ENCODE measurements around the gene UPF2. TPM values are rescaled to one million over a fixed set of nuclear protein-coding genes. Genes with fewer than 3 reads are reported as not detected.

Gene UPF2
- total RNA-seq, 1 donor from 2014 or later: 17.3 TPM

DNA sequence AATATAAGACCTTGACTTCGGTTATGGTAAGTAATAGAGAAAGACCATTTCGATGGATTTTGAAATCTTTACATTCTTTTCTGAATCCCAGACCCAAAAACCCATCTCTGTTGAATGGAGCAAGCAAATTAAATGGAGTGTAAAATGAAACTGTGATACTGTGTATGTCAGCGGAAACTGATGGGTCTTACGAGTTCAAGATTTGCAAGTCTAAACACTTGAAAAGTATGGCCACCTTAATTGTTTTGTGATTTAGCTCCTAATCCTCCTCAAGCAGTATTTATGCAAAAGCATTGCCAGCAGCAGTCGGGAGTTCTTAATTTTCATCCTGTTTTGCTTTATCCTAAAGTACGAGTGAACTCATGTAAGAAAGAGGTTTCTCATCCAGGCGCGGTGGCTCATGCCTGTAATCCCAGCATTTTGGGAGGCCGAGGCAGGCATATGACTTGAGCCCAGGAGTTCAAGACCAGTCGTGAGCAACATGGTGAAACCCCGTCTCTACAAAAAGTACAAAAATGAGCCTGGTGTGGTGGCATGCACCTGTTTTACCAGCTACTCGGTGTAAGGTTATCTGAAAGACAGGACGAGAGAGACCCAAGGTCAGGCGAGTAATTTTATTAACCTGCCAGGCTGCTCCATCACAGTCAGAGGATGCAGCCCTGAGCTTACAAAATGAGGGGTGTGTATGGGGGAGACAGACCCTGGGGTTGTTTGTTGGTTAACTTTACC is 20.3 kb upstream of the UPF2 start:
- Histone ChIP-seq H3K4me3 (no peak overlapping the region), H3K27me3 (ENCODE audit: low read depth) (no peaks in the 10 kb centered on the region), H3K36me3 (no peaks in the 10 kb centered on the region), H3K9me3 (replicated peaks) (no peaks in the 10 kb centered on the region), H3K27ac (replicated peaks) (no peak overlapping the region), H3K4me1 (no peaks in the 10 kb centered on the region)
- TF ChIP-seq, protein P1, sequence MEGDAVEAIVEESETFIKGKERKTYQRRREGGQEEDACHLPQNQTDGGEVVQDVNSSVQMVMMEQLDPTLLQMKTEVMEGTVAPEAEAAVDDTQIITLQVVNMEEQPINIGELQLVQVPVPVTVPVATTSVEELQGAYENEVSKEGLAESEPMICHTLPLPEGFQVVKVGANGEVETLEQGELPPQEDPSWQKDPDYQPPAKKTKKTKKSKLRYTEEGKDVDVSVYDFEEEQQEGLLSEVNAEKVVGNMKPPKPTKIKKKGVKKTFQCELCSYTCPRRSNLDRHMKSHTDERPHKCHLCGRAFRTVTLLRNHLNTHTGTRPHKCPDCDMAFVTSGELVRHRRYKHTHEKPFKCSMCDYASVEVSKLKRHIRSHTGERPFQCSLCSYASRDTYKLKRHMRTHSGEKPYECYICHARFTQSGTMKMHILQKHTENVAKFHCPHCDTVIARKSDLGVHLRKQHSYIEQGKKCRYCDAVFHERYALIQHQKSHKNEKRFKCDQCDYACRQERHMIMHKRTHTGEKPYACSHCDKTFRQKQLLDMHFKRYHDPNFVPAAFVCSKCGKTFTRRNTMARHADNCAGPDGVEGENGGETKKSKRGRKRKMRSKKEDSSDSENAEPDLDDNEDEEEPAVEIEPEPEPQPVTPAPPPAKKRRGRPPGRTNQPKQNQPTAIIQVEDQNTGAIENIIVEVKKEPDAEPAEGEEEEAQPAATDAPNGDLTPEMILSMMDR (IDR thresholded peaks at IDR 0.05; ENCODE audit: borderline replicate concordance): no peak
- intact Hi-C loops (cut with micrococcal nuclease): no loop called here
- DNase-seq: no peak

DNA sequence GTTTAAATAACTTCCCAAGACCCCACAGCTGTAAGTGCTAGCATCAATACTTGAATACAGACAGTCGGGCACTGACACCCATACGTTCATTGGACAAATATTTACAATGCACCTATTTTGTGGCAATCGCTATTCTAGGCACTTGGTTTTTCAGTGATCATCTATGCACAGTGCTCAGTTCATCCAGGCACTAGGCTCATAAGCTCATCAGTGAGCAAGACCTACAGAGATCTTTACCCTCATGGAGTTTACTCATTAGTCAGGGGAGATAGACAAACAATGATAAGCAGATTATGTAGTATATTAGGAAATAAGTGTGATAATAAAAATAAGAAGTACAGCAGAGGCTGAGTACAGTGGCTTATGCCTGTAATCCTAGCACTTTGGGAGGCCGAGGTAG is 18.5 kb upstream of the UPF2 start:
- TF ChIP-seq, protein P1 (IDR thresholded peaks at IDR 0.05; ENCODE audit: borderline replicate concordance): no peak
- intact Hi-C loops (cut with micrococcal nuclease): no loop called here
- no peak for DNase-seq
- Histone ChIP-seq H3K36me3 (no peaks in the 10 kb centered on the region), H3K27me3 (ENCODE audit: low read depth) (no peaks in the 10 kb centered on the region), H3K4me3 (no peak overlapping the region), H3K9me3 (replicated peaks) (no peaks in the 10 kb centered on the region), H3K27ac (replicated peaks) (no peak overlapping the region), H3K4me1 (no peaks in the 10 kb centered on the region)

DNA sequence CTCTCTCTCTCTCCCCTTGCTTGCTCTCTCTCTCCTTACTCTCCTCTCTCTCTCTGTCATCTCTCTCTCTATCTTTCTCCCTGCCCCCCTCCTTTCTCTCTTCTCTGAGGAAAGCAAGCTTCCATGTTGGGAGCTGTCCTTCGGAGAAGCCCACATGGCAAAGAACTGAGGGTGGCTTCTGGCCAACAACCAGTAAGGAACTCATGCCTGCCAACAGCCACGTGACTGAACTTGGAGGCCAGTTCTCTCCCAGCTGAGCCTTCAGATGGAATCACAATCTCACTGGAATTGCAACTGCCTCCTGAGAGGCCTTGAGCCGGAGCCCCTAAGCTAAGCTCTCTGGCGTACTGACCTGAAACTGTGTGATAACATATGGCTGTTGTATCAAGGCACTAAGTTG is 14.1 kb upstream of the UPF2 start:
- Histone ChIP-seq H3K27ac (replicated peaks) (no peak overlapping the region), H3K9me3 (replicated peaks) (no peaks in the 10 kb centered on the region), H3K36me3 (no peaks in the 10 kb centered on the region), H3K27me3 (ENCODE audit: low read depth) (no peaks in the 10 kb centered on the region), H3K4me1 (peaks cover 6% of the 10 kb centered on the region), H3K4me3 (no peak overlapping the region)
- TF ChIP-seq, protein P1 (IDR thresholded peaks at IDR 0.05; ENCODE audit: borderline replicate concordance): no peak
- no peak for DNase-seq
- intact Hi-C loops (cut with micrococcal nuclease): no loop called here

DNA sequence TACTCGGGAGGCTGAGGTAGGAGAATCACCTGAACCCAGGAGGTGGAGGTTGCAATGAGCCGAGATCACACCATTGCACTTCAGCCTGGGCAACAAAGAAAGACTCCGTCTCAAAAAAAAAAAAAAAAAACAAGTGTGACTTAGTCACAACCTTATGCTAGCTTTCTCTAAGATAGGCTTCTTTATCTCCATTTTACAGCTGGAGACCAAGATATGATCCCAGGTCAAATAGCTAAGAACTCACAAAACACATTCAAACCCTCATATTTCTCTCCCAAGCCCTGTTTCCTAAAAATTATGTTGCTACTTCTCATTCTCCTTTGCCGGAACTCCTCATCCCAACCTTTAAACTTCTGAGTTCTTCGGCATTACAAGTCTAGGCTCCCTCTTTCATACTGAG is 13.1 kb upstream of the UPF2 start:
- TF ChIP-seq, protein P1 (IDR thresholded peaks at IDR 0.05; ENCODE audit: borderline replicate concordance): no peak
- H3K27me3 ChIP-seq (ENCODE audit: low read depth): no peaks in the 10 kb centered on the region
- no peaks in the 10 kb centered on the region for H3K36me3 ChIP-seq
- DNase-seq: no peak
- intact Hi-C loops (cut with micrococcal nuclease): no loop called here
- no peaks in the 10 kb centered on the region for H3K9me3 ChIP-seq (replicated peaks)
- peaks cover 6% of the 10 kb centered on the region for H3K4me1 ChIP-seq
- no peak overlapping the region for H3K4me3 ChIP-seq
- no peak overlapping the region for H3K27ac ChIP-seq (replicated peaks)

DNA sequence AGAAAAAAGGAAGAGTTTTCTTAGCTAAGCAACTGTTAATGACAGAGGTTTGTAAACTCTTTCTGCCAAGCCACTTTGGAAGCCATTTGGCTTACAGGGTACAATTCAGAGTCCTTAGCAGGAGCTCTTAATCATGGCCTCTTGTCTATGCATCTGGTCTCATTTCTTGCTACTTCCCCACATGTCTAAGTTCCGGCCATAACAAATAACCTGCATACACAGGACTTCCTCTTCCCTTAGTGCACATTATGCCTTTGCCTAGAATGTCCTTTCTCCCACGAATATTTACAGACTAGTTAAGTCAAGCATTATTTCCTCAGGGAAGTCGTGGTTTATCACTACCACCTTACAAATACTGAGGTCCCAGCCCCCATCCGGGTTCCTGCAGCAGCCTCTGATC is 8.6 kb upstream of the UPF2 start:
- H3K27me3 ChIP-seq (ENCODE audit: low read depth): peaks cover 6% of the 10 kb centered on the region
- no peaks in the 10 kb centered on the region for H3K9me3 ChIP-seq (replicated peaks)
- TF ChIP-seq, protein P1 (IDR thresholded peaks at IDR 0.05; ENCODE audit: borderline replicate concordance): no peak
- peaks cover 6% of the 10 kb centered on the region for H3K4me1 ChIP-seq
- H3K27ac ChIP-seq (replicated peaks): no peak overlapping the region
- DNase-seq: no peak
- no peaks in the 10 kb centered on the region for H3K36me3 ChIP-seq
- intact Hi-C loops (cut with micrococcal nuclease): no loop called here
- no peak overlapping the region for H3K4me3 ChIP-seq

Data from left ventricle myocardium inferior (tissue), 1 donor.